Left cardiac atrium (tissue), 4 donors: ENCODE measurements around the gene EML1. TPM values are rescaled to one million over a fixed set of nuclear protein-coding genes. Genes with fewer than 3 reads are reported as not detected.
A peak's percentile ranks its signal among the peaks of the same experiment; 100 is the strongest.

Experiments used
- ATAC-seq, 2 donors: fragments of 200-7000 bp; cut with Tn5 transposase; one replicate each; pipeline ENCODE4 v1.9.1; 2020; ENCODE audit warnings: mild to moderate bottlenecking in 2 of 2, moderate library complexity in 2 of 2
- DNase-seq: peaks from one replicate; pipeline ENCODE4 v3.0.0-alpha.2; 2020
- intact Hi-C, 2 donors: fragments of 100-400 bp; cut with DNase I; formaldehyde crosslinking; loops; one replicate each; pipeline versions ENCODE4 v1.14.1 to v1.15.1; 2022 to 2023
- total RNA-seq, 2 donors: library from RNA; stranded (reverse); fragmentation: NEBNext Ultra II Directional; extraction: Animal tissue kit (Norgen Biotek cat#: 25700); gene quantifications; one replicate each; pipeline ENCODE4 v1.2.1, GENCODE V29; 2021
- donor health status: DM: no; HTN: yes; CAD: no.
- donor health status: DM: no; HTN: yes; CAD: no; lungs with severe emphysema.
- donor health status: DM: yes; HTN: yes; CAD: no.
- donor health status: Dilated cardiomyopathy.

The EML1 gene
- total RNA-seq, 2 donors from 2014 or later = 23.7 to 24.6 TPM

GRCh38 chr14:99812892-99813291 is 19.7 kb downstream of the EML1 start:
- intact Hi-C loops = loop anchor here in 1 of 2 donors (5.0 kb wide), 1 partner anchor 69 kb away; no protein-coding TSS in a partner anchor
- no peak for ATAC-seq
- DNase-seq = no peak

- ATAC-seq (no peak), DNase-seq (no peak)
- intact Hi-C loops = no loop called here
Measured at GRCh38 chr14:99815696-99816095, 22.5 kb downstream of the EML1 start.

- DNase-seq (no peak), ATAC-seq (no peak)
- intact Hi-C loops = no loop called here
Measured at GRCh38 chr14:99816217-99816616, 23.0 kb downstream of the EML1 start.

GRCh38 chr14:99816642-99817041 is 23.4 kb downstream of the EML1 start:
- ATAC-seq = no peak
- intact Hi-C loops = no loop called here
- no peak for DNase-seq

- ATAC-seq (no peak), DNase-seq (no peak)
- intact Hi-C loops = no loop called here
Measured at GRCh38 chr14:99817331-99817730, 24.1 kb downstream of the EML1 start.

GRCh38 chr14:99818503-99819036 is 25.4 kb downstream of the EML1 start:
- ATAC-seq = no peak
- DNase-seq = no peak
- intact Hi-C loops = no loop called here

GRCh38 chr14:99819514-99819913 is 26.3 kb downstream of the EML1 start:
- peak in 1 of 2 donors; percentile 43 for ATAC-seq
- intact Hi-C loops = no loop called here
- no peak for DNase-seq

GRCh38 chr14:99820702-99821331 is 27.6 kb downstream of the EML1 start:
- intact Hi-C loops = no loop called here
- DNase-seq (no peak), ATAC-seq (no peak)

GRCh38 chr14:99821519-99822508 is 28.6 kb downstream of the EML1 start:
- intact Hi-C loops = no loop called here
- ATAC-seq (no peak), DNase-seq (no peak)

GRCh38 chr14:99822800-99823455 is 29.7 kb downstream of the EML1 start:
- ATAC-seq (peak; percentile 29 to 50), DNase-seq (no peak)
- intact Hi-C loops = no loop called here

- intact Hi-C loops = no loop called here
- no peak for DNase-seq
Measured at GRCh38 chr14:99824776-99825175, 31.6 kb downstream of the EML1 start.

GRCh38 chr14:99829450-99829849 is 36.2 kb downstream of the EML1 start:
- intact Hi-C loops = no loop called here
- DNase-seq (no peak), ATAC-seq (no peak)

More at GRCh38 chr14:99824776-99825175, 31.6 kb downstream of the EML1 start:
- ATAC-seq = no peak

GRCh38 chr14:99831303-99831702 is 38.1 kb downstream of the EML1 start:
- no peak for ATAC-seq
- no peak for DNase-seq
- intact Hi-C loops = no loop called here

GRCh38 chr14:99831903-99832685 is 38.9 kb downstream of the EML1 start:
- ATAC-seq = no peak
- intact Hi-C loops = no loop called here
- no peak for DNase-seq

- ATAC-seq = no peak
- no peak for DNase-seq
- intact Hi-C loops = no loop called here
Measured at GRCh38 chr14:99837822-99838221, 44.6 kb downstream of the EML1 start.

GRCh38 chr14:99838639-99839134 is 45.5 kb downstream of the EML1 start:
- ATAC-seq (no peak), DNase-seq (no peak)
- intact Hi-C loops = no loop called here

GRCh38 chr14:99839696-99840095 is 46.5 kb downstream of the EML1 start:
- ATAC-seq (peak in 1 of 2 donors; percentile 36), DNase-seq (peak; percentile 35)
- intact Hi-C loops = no loop called here

GRCh38 chr14:99840265-99840664 is 47.1 kb downstream of the EML1 start:
- ATAC-seq (peak in 1 of 2 donors; percentile 23), DNase-seq (no peak)
- intact Hi-C loops = no loop called here
